Parathyroid adenoma (tissue), 2 donors: ENCODE measurements around the gene CAPN9.

Source experiments
- H2AFZ ChIP-seq: fragments of 300-600 bp; sonication (generic); one replicate; pipeline ENCODE4 v1.7.0; 2017; ENCODE audit warnings: antibody characterized with exemption, mild to moderate bottlenecking
- H3K27ac ChIP-seq: fragments of 300-600 bp; sonication (generic); one replicate; pipeline ENCODE4 v1.7.0; 2017
- H3K27me3 ChIP-seq: fragments of 300-600 bp; sonication (generic); one replicate; pipeline ENCODE4 v1.7.0; 2017; ENCODE audit warnings: low read length; ENCODE audit not compliant: control insufficient read depth, insufficient read depth
- H3K36me3 ChIP-seq: fragments of 300-600 bp; sonication (generic); one replicate; pipeline ENCODE4 v1.7.0; 2017; ENCODE audit warnings: low read length; ENCODE audit not compliant: control insufficient read depth, insufficient read depth
- H3K4me1 ChIP-seq: fragments of 300-600 bp; sonication (generic); one replicate; pipeline ENCODE4 v1.7.0; 2017; ENCODE audit warnings: control low read depth
- H3K4me2 ChIP-seq: fragments of 300-600 bp; sonication (generic); one replicate; pipeline ENCODE4 v1.7.0; 2017; ENCODE audit warnings: low read length
- H3K4me3 ChIP-seq: fragments of 300-600 bp; sonication (generic); one replicate; pipeline ENCODE4 v1.7.0; 2017; ENCODE audit warnings: low read depth, low read length
- H3K79me2 ChIP-seq: fragments of 300-600 bp; sonication (generic); one replicate; pipeline ENCODE4 v1.7.0; 2017; ENCODE audit warnings: control low read depth
- H3K9ac ChIP-seq: fragments of 300-600 bp; sonication (generic); one replicate; pipeline ENCODE4 v1.7.0; 2017; ENCODE audit warnings: mild to moderate bottlenecking
- H3K9me3 ChIP-seq: fragments of 300-600 bp; sonication (generic); one replicate; pipeline ENCODE4 v1.7.0; 2017; ENCODE audit warnings: low read length; ENCODE audit not compliant: control insufficient read depth
- CTCF ChIP-seq: fragments of 300-600 bp; sonication (generic); IDR thresholded peaks from one replicate; pipeline ENCODE4 v1.7.0; 2017; ENCODE audit warnings: antibody characterized with exemption, mild to moderate bottlenecking
- donor health status: primary hyperparathyroidism.

The CAPN9 gene

DNA sequence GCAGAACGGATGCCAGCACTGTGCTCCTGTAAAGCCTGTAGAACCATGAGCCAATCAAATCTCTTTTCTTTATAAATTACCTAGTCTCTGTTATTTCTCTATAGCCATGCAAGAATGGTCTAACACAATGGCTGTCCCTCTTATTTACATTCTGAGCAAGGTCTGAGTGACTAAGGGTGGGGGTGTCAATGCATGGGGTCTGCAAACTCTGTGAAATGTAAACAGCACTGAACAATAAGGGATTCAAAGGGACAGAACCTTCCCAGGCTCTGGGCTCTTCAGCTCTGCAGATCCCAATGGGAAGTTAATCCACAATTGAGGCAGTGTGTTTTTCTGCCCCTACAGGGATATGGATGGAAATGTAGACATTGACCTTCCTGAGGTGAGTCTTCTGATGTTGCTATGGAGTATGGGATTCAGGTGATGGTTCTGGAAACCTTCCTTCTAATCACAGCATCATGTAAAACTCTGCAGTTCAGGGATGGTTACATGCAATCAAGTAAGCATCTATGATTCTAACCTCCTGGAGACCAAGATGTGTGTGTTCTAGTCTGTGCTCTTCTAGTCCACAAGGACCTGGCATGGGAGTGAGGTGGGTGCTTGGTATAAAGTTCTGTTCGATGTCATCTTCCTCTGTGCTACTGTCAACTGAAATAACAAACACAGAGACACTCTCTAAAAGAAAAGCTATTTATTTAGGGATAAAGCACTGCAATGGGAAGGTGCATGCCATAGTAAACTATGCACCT is 38.6 kb downstream of the CAPN9 start:
- H2AFZ ChIP-seq: no peak overlapping the region

GRCh38 chr1:230786385-230786753 is 39.2 kb downstream of the CAPN9 start:
- Histone ChIP-seq H2AFZ (no peak overlapping the region), H3K4me2 (no peak overlapping the region), H3K4me1 (no peaks in the 10 kb centered on the region), H3K4me3 (no peak overlapping the region), H3K36me3 (no peaks in the 10 kb centered on the region), H3K9me3 (no peaks in the 10 kb centered on the region), H3K27me3 (no peaks in the 10 kb centered on the region), H3K9ac (no peak overlapping the region), H3K27ac (no peak overlapping the region), H3K79me2 (no peaks in the 10 kb centered on the region)
- TF ChIP-seq CTCF: no peak

More for the DNA sequence above, 38.6 kb downstream of the CAPN9 start:
- H3K36me3 ChIP-seq: no peaks in the 10 kb centered on the region
- no peaks in the 10 kb centered on the region for H3K4me1 ChIP-seq
- TF ChIP-seq CTCF: no peak
- H3K27ac ChIP-seq: no peak overlapping the region
- H3K9ac ChIP-seq: no peak overlapping the region
- no peaks in the 10 kb centered on the region for H3K79me2 ChIP-seq
- H3K9me3 ChIP-seq: no peaks in the 10 kb centered on the region
- H3K27me3 ChIP-seq: no peaks in the 10 kb centered on the region
- no peak overlapping the region for H3K4me2 ChIP-seq
- H3K4me3 ChIP-seq: no peak overlapping the region

DNA sequence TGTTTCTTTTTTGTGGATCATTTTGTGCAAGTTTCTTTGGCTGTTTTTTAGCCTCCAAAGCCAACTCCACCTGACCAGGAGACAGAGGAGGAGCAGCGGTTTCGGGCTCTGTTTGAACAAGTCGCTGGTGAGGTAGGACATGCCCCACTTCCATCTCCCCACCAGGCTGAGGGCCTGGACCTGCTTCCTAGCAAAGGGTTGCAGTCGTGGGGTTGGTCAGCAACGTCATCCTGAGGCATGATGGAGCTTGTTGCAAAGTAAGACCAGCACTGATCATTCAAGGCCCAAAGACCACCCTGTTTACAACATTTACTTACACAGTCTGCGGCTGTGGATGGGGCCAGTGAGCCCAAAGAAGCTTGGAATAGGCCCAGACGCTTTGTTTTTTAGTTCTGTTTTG is 40.3 kb downstream of the CAPN9 start:
- Histone ChIP-seq H3K9me3 (no peaks in the 10 kb centered on the region), H3K79me2 (no peaks in the 10 kb centered on the region), H3K4me3 (no peak overlapping the region), H3K27ac (no peak overlapping the region), H2AFZ (no peak overlapping the region), H3K4me1 (no peaks in the 10 kb centered on the region), H3K36me3 (no peaks in the 10 kb centered on the region), H3K27me3 (no peaks in the 10 kb centered on the region), H3K4me2 (no peak overlapping the region), H3K9ac (no peak overlapping the region)
- TF ChIP-seq CTCF: no peak

DNA sequence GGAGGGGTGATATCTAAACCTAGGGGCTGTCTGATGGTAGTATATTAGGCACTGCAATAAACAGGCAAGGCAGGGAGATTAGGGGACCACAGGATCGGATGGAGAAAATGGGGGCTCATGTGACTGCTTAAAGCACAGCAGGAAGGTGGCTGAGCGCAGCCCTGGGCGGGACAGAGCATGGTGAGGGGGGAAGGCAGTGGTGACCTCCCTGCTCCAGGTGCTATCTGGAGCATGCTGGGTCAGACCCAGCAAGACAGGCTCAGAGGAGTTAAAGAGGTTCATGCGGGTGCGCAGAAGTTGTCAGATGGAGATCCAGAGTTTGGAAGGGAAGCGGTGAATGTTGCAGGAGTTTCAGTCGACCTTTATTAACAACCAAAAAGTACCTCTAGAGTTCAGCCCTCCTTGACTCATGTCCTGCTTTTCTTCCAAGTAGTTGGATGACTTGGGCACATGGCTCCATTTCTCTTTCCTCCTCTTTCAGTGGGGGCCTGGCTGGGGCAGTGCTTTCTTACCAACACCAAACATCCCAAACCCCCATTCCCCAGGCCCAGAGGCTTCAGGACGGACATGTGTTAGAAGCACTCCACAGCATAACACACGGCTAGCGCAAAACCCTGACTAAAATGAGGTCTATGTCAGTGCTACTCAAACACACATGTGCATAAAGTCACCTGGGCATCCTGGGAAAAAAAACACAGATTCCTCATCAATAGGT is 41.5 kb downstream of the CAPN9 start:
- no peak overlapping the region for H2AFZ ChIP-seq
- H3K79me2 ChIP-seq: no peaks in the 10 kb centered on the region
- H3K4me1 ChIP-seq: no peaks in the 10 kb centered on the region
- no peak overlapping the region for H3K4me2 ChIP-seq
- TF ChIP-seq CTCF: no peak
- no peak overlapping the region for H3K9ac ChIP-seq
- H3K9me3 ChIP-seq: no peaks in the 10 kb centered on the region
- H3K36me3 ChIP-seq: no peaks in the 10 kb centered on the region
- H3K27me3 ChIP-seq: no peaks in the 10 kb centered on the region
- no peak overlapping the region for H3K4me3 ChIP-seq
- no peak overlapping the region for H3K27ac ChIP-seq
